HL-60/S4 (cell line): ENCODE data around the gene RPS25.
"Not testable (repeated sequence)": the region's sequence is repeated elsewhere in the genome, so short reads cannot be mapped to it uniquely, and the experiment has no call there.

ENCODE experiments used
- in situ Hi-C: fragments of 300-500 bp; cut with MboI; formaldehyde crosslinking; loops from 2 replicates; pipeline ENCODE4 v1.14.3; 2022; ENCODE audit warnings: low sequenced_read_pairs

Gene RPS25

GRCh38 chr11:119039471-119039870, 21.3 kb upstream of the RPS25 start:
- in situ Hi-C loops: not testable (repeated sequence)

GRCh38 chr11:119038884-119039283, 20.7 kb upstream of the RPS25 start:
- in situ Hi-C loops: no loop called here

DNA sequence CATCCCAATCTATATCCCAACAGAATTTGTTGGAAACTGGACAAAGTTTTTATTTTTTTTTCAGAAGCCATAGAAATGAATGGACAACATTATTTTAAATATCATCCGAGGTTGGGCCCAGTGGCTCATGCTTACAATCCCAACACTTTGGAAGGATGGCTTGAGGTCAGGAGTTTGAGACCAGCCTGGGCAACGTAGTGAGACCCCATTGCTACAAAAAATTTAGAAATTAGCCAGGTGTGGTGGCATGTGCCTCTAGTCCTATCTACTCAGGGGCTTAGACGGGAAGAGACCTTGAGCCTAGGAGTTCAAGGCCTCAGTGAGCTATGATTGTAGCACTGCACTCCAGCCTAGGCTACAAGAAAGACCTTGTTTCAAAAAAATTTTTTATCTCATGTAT, 16.7 kb upstream of the RPS25 start:
- in situ Hi-C loops: no loop called here

DNA sequence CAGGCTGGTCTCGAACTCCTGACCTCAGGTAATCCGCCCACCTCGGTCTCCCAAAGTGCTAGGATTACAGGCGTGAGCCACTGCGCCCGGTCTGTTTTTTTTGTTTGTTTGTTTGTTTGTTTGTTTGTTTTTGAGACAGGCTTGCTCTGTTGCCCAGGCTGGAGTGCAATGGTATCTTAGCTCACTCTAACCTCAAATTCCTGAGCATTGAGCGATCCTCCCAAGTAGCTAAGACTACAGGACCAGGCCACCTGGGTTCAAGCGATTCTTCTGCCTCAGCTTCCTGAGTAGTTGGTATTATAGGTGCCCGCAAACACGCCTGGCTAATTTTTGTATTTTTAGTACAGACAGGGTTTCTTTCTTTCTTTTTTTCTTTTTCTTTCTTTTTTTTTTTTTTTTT, 15.3 kb upstream of the RPS25 start:
- in situ Hi-C loops: not testable (repeated sequence)

- in situ Hi-C loops: no loop called here
Observed at GRCh38 chr11:119031912-119032280, 13.8 kb upstream of the RPS25 start.

DNA sequence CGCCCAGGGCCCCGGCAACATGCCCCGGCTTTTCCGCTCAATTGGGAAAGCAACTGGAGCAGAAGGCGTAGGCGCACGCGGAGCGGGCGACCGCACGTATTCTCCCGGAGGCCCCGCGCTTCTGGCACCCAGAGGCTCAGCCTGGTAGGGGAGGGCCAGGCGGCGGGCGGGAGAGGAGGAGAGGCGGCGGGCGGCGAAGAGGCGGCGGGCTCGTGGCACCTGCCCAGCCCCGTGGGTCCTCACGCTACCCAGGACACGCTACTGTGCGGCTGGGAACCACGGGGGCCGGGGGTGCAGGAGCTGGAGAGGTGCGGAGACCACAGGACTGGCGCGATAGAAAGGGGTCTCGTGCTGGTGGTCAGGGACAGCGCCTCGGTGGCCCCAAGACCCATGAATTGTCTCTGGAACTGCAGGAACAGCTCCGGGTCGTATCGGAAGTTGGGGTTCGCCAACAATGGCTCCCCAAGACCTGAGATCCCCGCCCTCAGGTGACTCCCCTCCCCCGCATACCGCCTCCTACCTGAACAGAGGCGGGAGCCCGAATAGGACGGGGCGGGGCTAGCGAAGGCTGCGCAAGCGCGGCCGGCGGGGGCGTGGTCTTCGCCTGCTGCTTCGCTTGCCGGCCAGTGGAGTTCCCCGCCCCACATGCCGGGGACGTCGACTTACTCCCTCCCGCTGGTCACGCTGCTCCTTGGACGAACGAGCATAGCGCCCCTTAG, 12.3 kb upstream of the RPS25 start, which contains the start of gene SLC37A4:
Gene SLC37A4 (minus strand): TSS at position 549 of the 719 bp plus-strand sequence.
- in situ Hi-C loops: no loop called here

DNA sequence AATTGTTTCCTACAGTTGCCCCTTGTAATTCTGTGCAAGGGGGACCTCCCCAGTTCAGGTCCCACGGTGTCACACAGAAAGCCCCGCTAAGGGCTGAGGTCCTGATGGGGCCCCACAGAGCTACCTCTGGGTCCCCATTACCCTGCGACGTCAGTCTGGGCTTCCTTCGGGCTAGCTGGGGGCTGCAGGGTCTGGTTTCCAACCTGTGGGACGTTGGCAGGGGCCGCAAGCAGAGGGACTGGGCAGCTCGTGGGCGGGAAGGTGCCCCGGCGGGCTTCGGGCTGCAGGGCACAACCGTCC, 11.8 kb upstream of the RPS25 start:
- in situ Hi-C loops: no loop called here

DNA sequence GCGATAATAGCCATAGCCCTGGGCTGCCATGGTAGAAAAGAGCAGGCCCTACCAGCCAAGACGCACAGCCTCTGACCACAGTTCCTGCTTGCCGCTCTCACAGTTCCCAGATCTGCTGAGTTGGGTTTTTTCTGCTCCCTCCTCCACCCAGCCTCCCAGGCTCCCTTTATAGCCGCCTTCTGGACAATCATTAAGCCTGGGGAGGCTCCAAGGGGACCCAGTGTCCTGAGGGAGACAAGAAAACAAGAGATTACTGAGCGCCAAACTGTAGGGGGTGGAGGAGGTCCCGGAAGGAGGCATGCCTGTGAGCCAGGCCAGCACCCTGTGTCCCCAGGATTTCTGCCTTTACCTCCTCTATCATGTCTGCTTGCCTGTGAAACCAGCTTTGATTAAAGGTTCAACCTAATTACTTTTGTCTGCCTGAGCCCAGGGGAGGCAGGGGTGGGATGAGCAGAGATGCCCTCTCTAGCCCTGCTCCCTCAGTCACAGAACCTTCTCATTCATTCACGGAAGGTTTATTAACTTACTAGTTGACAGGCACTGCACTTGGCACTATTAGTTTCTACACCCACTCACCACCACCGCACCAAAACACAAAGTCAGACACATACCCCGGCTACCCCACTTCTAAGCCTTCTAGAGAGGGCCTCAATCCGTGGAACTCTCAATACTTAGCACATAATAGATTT, 11.3 kb upstream of the RPS25 start:
- in situ Hi-C loops: no loop called here

- in situ Hi-C loops: no loop called here
Observed at GRCh38 chr11:119029069-119029339, 10.9 kb upstream of the RPS25 start.

GRCh38 chr11:119028346-119029068, 10.4 kb upstream of the RPS25 start:
- in situ Hi-C loops: no loop called here

DNA sequence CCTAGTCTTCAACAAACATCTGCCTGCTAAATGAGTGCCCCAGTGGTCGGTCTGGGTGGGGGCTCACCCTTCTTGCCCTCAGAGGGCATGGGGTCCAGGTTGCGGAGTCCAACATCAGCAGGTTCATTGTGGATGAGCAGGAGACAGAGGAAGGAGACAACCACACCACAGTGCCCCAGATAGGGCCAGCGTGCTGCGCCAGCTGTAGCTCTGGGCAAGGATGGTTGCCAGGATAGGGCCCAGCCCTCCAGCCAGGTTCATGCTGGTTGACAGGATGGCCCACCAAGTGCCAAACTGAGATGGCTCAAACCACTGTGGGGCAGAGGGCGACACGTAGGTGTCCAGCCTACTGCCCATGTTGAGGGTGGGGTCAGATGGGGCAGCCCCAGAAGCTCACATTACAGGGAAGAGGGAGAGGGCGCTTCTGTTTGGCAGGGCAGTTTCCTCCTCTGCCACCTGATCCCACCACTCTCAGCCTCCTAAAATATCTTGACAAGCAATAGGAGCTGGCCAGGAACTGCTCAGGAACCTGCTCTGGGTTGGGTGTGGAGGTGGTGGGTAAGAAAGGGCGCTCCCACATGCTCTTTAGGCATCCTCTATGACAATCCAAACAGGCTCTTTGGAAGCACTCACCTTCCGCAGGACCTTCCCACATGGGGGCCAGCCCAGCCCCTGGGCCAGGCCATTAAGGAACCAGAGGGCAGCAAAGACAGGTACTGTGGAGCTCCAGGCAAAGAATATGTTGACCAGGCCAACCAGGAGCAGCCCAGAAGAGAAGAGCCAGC, 9.6 kb upstream of the RPS25 start:
- in situ Hi-C loops: no loop called here

DNA sequence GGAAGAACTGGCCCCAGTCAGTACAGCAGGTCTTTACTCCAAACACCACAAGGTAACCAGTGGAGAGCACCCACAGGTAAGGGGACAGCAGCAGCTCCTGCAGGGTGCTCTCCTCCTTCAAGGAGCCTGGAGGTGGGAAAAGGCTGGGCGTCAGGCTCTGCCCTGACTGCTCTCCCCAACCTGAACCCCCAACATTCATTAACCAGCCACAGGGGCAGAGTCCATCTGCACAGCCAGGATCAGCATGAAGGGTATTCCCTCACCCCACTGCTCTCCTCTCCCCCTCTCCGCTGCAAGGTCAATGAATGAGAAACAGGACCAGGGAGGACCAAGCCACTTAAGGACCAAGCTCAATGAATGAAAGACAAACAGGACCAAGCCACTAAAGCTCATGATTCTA, 8.8 kb upstream of the RPS25 start:
- in situ Hi-C loops: no loop called here

- in situ Hi-C loops: no loop called here
Observed at GRCh38 chr11:119025978-119026766, 8.0 kb upstream of the RPS25 start.

- in situ Hi-C loops: no loop called here
Observed at GRCh38 chr11:119025541-119025940, 7.4 kb upstream of the RPS25 start.

- in situ Hi-C loops: no loop called here
Observed at GRCh38 chr11:119025099-119025473, 6.9 kb upstream of the RPS25 start.

DNA sequence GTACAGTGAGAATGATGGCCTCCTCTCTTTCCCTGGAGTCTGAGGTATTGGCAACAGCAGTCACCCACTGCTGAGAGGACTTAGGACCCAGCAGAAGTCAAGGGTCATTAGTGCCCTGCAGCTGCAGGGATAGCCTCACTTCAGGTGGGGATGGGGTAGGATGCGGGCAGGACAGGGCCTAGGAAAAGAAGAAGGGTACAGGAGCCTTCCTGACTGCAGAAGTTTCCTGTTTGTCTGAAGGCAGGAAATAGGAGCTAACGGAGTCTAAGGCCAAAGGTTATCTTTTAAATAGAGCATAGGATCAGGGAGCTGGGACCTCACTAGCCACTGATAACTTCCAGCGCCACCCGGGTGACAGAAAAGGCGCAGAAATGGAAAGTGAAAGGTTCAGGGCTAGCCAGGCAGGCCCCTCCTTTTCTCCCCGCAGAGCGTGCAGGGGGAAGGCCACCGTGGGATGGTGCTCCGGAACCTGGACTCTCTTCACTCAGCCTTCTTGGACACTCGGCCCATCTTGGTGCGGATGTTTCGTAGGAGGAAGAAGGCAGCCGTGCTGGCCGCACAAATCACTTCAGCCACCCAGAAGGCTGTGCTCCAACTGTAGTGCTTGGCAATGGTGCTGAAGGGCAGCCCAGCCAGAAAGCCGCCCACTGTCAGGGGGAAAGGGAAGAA, 6.4 kb upstream of the RPS25 start:
- in situ Hi-C loops: no loop called here

DNA sequence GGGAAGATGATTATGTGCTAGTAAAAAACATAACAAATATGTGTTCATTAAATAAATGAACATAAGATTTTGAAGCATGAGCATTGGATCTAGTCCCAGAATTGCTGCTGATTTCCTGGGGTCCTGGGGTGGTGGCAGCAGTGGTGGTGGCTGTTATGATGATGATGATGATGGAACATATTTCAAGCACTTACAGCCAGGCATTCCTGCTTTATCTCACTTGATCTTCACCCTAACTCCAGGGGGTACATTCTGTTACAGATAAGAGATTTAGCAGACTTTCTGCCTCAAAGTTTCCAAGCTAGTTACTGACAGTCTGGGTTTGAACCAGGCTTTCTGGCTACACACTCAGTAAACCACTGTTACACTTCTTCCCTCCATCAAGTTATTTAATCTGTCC, 5.6 kb upstream of the RPS25 start:
- in situ Hi-C loops: no loop called here

GRCh38 chr11:119021631-119022030, 3.5 kb upstream of the RPS25 start:
- in situ Hi-C loops: no loop called here

GRCh38 chr11:119019996-119020395, 1.9 kb upstream of the RPS25 start:
- in situ Hi-C loops: no loop called here

GRCh38 chr11:119017377-119017776, 766 bp downstream of the RPS25 start:
- in situ Hi-C loops: not testable (repeated sequence)
